ENCODE results near the gene RREB1. TPM values are rescaled to one million over a fixed set of nuclear protein-coding genes. Genes with fewer than 3 reads are reported as not detected.

RREB1 gene
- polyA plus RNA-seq, 1 donor from 2014 or later: not detected

DNA sequence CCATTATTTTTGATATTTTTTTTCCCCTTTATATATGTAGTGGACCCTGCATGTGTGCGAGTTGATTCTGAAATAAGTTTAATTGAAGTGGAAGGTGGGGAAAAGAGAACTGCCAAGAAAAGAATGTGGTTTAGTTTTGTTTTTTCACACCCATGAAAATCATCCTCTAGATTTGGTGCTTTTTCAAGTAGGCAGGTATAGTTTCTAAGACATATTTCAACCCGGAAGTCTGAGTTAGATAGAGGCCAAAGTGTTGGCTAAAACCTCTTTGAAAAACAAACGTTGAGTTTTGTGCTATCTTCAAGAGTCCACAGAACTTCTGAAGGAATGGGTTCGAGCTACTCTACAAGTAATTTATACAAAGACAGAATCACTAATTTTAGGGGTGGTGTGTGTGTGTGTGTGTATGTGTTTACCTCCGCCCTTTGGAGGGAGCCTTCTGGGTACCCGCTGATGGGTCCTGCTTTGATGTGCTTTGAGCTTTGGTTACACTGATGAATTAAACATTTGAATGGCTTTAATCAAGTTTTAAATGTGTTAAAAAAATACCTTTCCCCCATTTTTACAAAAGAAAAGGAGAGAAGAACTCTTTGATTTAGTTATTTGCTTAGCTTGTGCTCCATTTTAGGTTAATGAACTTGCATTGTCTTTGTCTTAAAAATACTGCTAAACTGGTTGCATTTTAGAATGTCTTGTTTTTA, 2.5 kb downstream of the RREB1 start:
- no peak overlapping the region for H2AFZ ChIP-seq (ENCODE audit: low read depth, low read length)
- H3K9me3 ChIP-seq (ENCODE audit: low read length): no peaks in the 10 kb centered on the region
- TF ChIP-seq EZH2 (IDR thresholded peaks at IDR 0.05; ENCODE audit: borderline replicate concordance, insufficient read depth, low read length, poor library complexity, severe bottlenecking): no peak
- TF ChIP-seq MXI1 (conservative IDR thresholded peaks at IDR 0.05; ENCODE audit: poor library complexity, severe bottlenecking): no peak
- no peak for TF ChIP-seq EP300 (conservative IDR thresholded peaks at IDR 0.05; ENCODE audit: poor library complexity, severe bottlenecking)
- no peak for TF ChIP-seq POLR2AphosphoS5 (IDR thresholded peaks at IDR 0.05)
- TF ChIP-seq, protein P1, sequence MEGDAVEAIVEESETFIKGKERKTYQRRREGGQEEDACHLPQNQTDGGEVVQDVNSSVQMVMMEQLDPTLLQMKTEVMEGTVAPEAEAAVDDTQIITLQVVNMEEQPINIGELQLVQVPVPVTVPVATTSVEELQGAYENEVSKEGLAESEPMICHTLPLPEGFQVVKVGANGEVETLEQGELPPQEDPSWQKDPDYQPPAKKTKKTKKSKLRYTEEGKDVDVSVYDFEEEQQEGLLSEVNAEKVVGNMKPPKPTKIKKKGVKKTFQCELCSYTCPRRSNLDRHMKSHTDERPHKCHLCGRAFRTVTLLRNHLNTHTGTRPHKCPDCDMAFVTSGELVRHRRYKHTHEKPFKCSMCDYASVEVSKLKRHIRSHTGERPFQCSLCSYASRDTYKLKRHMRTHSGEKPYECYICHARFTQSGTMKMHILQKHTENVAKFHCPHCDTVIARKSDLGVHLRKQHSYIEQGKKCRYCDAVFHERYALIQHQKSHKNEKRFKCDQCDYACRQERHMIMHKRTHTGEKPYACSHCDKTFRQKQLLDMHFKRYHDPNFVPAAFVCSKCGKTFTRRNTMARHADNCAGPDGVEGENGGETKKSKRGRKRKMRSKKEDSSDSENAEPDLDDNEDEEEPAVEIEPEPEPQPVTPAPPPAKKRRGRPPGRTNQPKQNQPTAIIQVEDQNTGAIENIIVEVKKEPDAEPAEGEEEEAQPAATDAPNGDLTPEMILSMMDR (IDR thresholded peaks at IDR 0.05; ENCODE audit: poor library complexity, severe bottlenecking): no peak
- TF ChIP-seq TAF1 (IDR thresholded peaks at IDR 0.05; ENCODE audit: low read depth): no peak
- TF ChIP-seq SMC3 (conservative IDR thresholded peaks at IDR 0.05; ENCODE audit: poor library complexity): no peak
- no peak for TF ChIP-seq RAD21 (conservative IDR thresholded peaks at IDR 0.05)
- TF ChIP-seq, protein P2, sequence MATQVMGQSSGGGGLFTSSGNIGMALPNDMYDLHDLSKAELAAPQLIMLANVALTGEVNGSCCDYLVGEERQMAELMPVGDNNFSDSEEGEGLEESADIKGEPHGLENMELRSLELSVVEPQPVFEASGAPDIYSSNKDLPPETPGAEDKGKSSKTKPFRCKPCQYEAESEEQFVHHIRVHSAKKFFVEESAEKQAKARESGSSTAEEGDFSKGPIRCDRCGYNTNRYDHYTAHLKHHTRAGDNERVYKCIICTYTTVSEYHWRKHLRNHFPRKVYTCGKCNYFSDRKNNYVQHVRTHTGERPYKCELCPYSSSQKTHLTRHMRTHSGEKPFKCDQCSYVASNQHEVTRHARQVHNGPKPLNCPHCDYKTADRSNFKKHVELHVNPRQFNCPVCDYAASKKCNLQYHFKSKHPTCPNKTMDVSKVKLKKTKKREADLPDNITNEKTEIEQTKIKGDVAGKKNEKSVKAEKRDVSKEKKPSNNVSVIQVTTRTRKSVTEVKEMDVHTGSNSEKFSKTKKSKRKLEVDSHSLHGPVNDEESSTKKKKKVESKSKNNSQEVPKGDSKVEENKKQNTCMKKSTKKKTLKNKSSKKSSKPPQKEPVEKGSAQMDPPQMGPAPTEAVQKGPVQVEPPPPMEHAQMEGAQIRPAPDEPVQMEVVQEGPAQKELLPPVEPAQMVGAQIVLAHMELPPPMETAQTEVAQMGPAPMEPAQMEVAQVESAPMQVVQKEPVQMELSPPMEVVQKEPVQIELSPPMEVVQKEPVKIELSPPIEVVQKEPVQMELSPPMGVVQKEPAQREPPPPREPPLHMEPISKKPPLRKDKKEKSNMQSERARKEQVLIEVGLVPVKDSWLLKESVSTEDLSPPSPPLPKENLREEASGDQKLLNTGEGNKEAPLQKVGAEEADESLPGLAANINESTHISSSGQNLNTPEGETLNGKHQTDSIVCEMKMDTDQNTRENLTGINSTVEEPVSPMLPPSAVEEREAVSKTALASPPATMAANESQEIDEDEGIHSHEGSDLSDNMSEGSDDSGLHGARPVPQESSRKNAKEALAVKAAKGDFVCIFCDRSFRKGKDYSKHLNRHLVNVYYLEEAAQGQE (IDR thresholded peaks at IDR 0.05; ENCODE audit: borderline replicate concordance): no peak
- no peak overlapping the region for H3K9ac ChIP-seq (ENCODE audit: low read length)
- no peaks in the 10 kb centered on the region for H3F3A ChIP-seq (ENCODE audit: insufficient read depth, low read length, poor library complexity, severe bottlenecking)
- H4K20me1 ChIP-seq (ENCODE audit: insufficient read depth): no peaks in the 10 kb centered on the region
- H3K27ac ChIP-seq (ENCODE audit: low read length): no peak overlapping the region
- no peak overlapping the region for H3K4me3 ChIP-seq (ENCODE audit: low read length)
- H3K9me2 ChIP-seq (ENCODE audit: insufficient read depth, low read length): no peaks in the 10 kb centered on the region
- H3K79me2 ChIP-seq (replicated peaks; ENCODE audit: insufficient read depth, low read length): no peaks in the 10 kb centered on the region
- H3K36me3 ChIP-seq (ENCODE audit: insufficient read depth, low read length): no peaks in the 10 kb centered on the region
- peaks cover 83% of the 10 kb centered on the region for H3K27me3 ChIP-seq (ENCODE audit: insufficient read depth, low read depth, low read length)
- no peak overlapping the region for H3K4me2 ChIP-seq (ENCODE audit: low read length)

DNA sequence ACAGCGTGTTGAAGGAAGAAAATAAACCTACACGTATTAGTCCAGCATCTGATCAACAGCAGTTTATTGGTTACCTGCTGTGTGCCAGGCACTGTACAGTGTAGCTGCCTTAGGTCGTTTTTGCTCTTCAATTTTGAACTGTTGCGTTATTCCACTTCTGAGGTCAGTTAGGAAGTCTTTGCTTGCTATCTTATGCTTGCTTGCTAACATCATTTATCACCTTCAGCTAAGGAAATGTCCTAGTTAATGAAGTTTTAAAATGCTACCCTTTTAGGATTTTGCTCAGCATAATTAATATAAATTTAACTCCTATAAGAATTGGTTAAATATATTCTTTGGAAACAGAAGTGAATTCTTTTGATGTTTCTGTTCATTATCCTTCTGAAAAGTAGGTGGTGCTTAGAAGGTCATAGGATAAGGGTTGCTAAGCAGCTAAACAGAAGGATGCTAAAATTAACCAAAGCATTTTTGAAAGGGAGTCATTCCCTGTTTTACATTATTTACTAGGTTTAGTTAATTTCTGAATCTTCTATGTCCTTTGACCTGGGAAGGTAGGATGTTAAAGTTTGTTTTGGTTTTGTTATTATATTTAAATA, 3.4 kb downstream of the RREB1 start:
- no peak overlapping the region for H3K4me2 ChIP-seq (ENCODE audit: low read length)
- H3K36me3 ChIP-seq (ENCODE audit: insufficient read depth, low read length): no peaks in the 10 kb centered on the region
- TF ChIP-seq POLR2AphosphoS5 (IDR thresholded peaks at IDR 0.05) (no peak), SMC3 (conservative IDR thresholded peaks at IDR 0.05; ENCODE audit: poor library complexity) (no peak), MXI1 (conservative IDR thresholded peaks at IDR 0.05; ENCODE audit: poor library complexity, severe bottlenecking) (no peak), TAF1 (IDR thresholded peaks at IDR 0.05; ENCODE audit: low read depth) (no peak), EZH2 (IDR thresholded peaks at IDR 0.05; ENCODE audit: borderline replicate concordance, insufficient read depth, low read length, poor library complexity, severe bottlenecking) (no peak), EP300 (conservative IDR thresholded peaks at IDR 0.05; ENCODE audit: poor library complexity, severe bottlenecking) (no peak), RAD21 (conservative IDR thresholded peaks at IDR 0.05) (no peak)
- TF ChIP-seq, protein P2 (IDR thresholded peaks at IDR 0.05; ENCODE audit: borderline replicate concordance): no peak
- TF ChIP-seq, protein P1 (IDR thresholded peaks at IDR 0.05; ENCODE audit: poor library complexity, severe bottlenecking): no peak
- H3F3A ChIP-seq (ENCODE audit: insufficient read depth, low read length, poor library complexity, severe bottlenecking): no peaks in the 10 kb centered on the region
- no peaks in the 10 kb centered on the region for H4K20me1 ChIP-seq (ENCODE audit: insufficient read depth)
- no peaks in the 10 kb centered on the region for H3K9me2 ChIP-seq (ENCODE audit: insufficient read depth, low read length)
- no peak overlapping the region for H3K4me3 ChIP-seq (ENCODE audit: low read length)
- no peaks in the 10 kb centered on the region for H3K9me3 ChIP-seq (ENCODE audit: low read length)
- no peaks in the 10 kb centered on the region for H3K79me2 ChIP-seq (replicated peaks; ENCODE audit: insufficient read depth, low read length)
- H3K27me3 ChIP-seq (ENCODE audit: insufficient read depth, low read depth, low read length): peaks cover 76% of the 10 kb centered on the region
- no peak overlapping the region for H3K9ac ChIP-seq (ENCODE audit: low read length)
- H3K27ac ChIP-seq (ENCODE audit: low read length): no peak overlapping the region
- H2AFZ ChIP-seq (ENCODE audit: low read depth, low read length): no peak overlapping the region
